Measurements from ENCODE around the gene ZMPSTE24.
"Not testable (repeated sequence)": the region's sequence is repeated elsewhere in the genome, so short reads cannot be mapped to it uniquely, and the experiment has no call there.

Gene ZMPSTE24

GRCh38 chr1:40306296-40306695, 48.3 kb downstream of the ZMPSTE24 start:
- no peak for DNase-seq

DNA sequence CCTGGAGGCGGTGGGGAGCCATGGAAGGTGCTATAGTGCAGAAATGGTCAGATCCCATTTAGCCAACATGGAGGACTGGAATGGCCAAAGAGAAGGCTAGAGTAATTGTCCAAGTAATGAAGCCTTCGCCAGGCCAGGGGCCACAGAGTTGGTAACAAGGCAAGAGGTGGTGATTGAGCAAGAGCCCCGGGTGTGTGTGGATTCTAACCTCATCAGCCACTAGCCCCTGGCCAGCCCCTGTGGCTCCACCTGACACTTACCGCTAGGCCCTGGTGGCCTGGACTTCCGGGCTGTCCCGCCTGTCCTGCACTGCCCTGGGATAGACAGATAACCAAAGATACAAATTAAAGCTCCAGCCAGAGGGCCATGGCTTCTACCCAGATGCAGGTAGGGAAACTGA, 49.1 kb downstream of the ZMPSTE24 start:
- DNase-seq: no peak

DNA sequence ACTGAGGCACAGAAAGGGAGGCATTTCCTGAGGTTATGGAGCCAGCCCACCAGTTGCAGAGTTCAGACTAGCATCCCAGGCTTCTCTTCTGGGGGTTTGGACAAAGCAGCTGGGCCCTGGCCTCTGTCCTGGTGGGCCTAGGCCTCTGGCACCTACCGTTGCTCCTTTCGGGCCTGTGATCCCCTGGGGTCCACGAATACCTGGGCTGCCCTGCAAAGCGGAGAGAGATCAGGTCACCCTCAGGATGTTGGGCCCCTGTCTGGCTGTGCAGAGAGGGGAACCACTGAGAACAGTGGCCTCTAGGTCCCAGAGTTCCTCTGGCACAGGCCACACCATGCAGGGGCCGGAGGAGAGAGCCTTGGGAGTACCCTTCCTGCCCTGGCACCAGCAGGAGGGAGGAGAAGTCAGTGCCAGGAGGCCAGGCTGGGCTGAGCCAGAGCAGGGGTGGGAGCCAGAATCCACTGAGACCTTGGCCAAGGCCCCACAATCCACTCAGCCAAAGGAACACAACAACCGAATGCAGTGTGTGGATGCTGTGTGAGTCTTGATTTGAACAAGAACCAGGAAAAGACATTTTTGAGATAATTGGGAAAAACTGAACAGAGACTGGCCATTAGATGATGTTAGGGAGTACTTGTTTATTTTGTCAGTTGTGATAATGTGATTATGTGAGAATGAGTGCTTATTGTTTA, 50.1 kb downstream of the ZMPSTE24 start:
- DNase-seq: no peak

- DNase-seq: peak; percentile 74
Observed at GRCh38 chr1:40309374-40310128, 51.5 kb downstream of the ZMPSTE24 start.

GRCh38 chr1:40310129-40310461, 52.1 kb downstream of the ZMPSTE24 start:
- no peak for DNase-seq

DNA sequence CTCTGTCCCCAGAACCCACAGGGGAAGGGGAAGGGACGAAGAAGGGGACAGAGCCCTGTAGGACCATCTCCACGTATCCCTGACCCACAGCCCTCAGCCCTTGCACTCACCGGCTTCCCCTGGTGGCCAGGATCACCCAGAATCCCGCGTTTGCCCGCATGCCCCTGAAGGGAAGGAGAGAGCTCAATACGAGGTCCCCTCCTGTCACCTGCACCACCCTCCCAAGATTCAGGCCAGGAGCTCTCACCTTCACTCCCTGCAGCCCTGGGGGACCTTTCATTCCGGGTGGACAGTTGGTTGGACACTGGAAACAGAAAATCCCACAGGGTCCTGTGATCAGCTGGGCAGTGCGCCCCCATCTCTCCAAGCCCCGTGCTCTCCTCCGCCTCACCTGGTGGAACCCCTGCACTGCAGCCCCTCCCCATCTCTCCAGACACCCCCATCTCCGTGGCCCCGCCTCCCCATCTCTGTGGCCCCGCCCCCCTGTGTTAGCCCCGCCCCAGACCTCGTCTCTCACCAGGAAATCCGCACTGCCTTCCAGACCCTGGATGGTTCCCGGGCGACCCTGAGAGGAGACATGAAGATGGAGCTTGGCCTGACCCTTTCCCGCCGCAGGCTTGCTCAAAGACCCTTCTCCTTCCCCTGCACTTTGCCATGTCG, 53.1 kb downstream of the ZMPSTE24 start:
- DNase-seq: no peak

DNA sequence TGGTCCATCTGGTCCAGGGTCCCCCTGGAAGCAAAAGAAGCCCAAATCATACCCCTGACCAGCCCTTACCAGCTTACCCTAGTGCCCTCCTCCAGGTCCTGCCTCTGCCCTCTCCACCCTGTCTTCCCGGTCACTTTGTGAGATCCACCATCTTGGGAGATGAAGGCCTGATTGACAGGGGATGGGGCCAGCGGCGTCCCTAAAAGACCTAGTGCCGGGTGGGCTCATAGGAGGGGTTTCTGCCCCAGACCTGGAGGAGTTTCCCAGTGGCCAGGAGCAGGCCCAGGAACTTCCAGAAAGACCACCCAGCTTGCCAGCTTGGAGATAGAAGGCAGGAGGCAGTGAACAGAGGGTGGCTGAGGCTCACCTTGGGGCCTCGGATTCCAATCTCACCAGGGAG, 53.7 kb downstream of the ZMPSTE24 start:
- DNase-seq: no peak

- DNase-seq: no peak
Observed at GRCh38 chr1:40312238-40313205, 54.5 kb downstream of the ZMPSTE24 start.

DNA sequence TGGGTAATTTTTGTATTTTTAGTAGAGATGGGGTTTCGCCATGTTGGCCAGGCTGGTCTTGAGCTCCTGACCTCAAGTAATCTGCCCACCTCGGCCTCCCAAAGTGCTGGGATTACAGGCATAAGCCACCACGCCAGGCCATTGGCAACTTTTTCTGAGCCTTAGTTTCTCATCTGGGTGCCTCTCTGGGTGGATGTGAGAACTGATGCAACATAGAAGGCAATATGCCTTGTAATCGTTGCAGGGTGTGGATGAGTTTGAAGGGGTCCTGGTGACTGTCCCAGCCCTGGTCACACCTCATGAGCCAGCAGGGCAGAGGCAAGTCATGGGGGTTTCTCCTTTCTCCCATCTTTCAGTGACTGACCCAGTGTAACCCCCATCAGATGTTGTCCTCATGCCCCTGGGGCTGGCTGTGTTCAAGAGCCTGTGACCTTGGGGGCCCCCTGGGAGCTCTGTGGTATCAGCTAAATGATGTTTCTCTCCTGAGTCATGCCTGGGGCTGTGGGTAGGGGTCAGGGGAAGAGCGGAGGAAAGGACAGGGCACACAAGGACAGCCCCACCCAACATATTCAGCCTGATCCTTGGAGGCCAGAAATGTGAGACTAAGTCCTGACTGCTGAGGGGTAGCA, 55.4 kb downstream of the ZMPSTE24 start:
- DNase-seq: no peak

DNA sequence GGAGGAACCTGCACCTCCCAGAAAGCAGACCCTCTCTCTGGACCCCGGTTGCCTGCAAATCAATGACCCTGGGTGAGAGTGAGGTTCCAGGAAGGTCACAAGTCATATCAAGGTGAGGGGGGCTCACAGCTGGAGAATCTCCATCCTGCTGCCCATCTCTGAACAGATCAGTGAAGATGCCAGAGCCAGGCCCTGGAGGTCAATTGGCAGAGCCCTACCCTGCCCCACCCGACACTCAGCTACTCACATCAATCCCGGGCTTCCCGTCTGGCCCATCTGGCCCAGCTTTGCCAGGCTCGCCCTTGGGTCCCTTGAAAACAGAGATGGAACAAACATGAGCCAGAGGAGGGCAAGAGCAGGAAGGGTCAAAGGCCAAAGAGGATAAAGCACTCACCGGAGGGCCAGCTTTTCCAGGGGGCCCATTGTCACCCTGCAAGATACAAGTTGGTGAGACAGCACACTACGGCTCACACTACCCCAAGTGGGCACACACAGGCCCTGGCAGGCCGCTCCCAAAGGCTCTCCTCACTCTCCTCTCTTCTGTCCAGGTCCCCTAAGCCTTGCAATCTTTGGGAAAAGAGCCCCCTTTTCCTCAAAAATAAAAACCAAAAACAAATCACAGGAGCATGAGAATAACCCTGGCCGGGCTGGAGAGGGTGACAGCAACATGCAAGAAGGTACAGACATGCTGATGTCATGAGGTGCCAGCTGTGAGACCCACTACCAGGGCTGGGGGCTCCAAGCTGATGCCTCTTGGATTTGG, 56.1 kb downstream of the ZMPSTE24 start:
- no peak for DNase-seq

DNA sequence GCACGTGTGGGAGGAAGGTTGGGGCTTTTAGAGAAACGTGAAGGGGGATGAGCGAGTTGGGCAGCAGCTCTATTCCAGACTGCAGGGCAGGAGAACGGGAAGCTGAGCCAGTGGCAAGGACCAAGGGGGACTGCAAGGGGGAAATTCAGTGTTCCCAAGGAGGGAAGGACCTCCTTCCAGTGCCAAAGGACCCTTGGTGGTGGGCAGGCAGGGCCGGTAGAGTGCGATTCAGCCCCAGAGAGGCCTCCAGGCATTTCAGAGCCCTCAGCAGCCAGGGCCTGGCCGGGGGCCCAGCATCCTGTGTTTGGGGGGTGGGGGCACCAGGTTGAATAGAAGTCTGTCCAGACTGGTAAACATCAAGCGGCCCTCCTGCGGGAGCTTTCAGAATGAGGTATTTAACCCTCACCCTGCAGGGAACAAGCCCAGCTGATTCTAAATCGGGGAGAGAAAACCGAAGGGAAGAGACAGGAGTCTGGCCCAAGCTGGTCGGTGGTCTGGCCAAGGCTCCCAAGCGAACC, 56.7 kb downstream of the ZMPSTE24 start:
- no peak for DNase-seq

DNA sequence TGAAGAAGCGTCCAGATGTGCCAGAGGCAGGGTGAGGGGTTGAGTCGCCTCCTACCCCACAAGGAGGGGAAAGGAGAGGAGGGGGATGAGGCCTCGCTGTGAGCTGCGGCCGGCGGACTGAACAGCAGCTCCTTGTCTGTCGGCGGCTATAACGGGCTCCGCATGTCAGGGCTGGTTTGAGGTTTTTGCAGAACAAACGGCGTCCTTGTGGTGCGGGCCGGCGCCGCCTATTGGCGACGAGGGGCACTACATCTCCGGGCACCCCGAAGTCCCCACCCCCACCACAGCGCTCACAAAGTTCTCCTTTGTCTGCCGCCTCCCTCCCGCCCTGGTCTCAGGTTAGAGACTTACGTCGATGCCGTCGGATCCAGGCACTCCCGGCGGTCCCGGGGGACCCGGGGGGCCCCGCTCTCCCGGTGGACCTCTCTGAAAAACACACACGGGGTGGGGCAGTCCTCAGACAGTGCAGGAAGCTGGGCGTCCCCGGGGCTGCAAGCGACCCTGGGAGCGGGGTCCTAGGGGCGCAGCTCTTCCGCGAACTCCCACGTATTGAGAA, 57.3 kb downstream of the ZMPSTE24 start:
- DNase-seq: peak; percentile 97

- peak; percentile 82 for DNase-seq
Observed at GRCh38 chr1:40315795-40316594, 58.0 kb downstream of the ZMPSTE24 start.

- DNase-seq: peak; percentile 78
Observed at GRCh38 chr1:40316595-40317393, 58.8 kb downstream of the ZMPSTE24 start, which contains the start of gene COL9A2. TSS of gene COL9A2 (minus strand) at chr1:40317286. CDS start at chr1:40317197, 89 bp downstream.

DNA sequence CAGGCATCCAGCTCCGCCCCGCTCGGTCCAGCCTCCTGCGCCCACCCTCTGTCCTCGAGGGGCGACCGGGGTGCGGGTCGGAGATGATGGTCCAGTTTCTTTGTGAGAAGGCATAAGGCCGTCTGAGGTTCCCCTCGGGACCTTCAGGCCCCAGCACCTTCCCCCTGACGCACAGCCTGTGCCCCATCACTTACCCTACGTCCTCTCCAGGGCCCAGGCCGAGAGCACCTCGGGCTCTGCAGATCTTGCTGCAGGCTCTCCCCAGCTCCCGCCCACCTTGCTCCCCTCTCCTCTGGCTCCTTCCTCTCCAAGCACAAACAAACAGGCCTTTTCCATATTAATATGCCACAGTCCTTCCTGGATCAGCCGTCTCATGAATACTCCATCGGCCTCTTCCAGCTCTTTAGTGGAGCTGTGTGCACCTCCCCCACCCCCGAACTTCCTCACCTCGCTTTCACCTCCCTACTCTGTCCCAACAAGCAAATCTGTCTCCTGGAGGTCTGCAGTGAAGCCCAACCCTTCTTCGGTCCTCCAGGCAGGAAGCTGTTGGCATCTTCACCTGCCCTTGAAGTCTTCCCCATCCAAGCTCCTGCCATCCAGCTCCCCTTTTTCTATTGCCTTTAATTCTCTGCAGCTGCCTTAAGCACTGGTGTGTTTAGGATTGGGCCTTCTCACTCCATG, 59.5 kb downstream of the ZMPSTE24 start:
- DNase-seq: peak; percentile 28

DNA sequence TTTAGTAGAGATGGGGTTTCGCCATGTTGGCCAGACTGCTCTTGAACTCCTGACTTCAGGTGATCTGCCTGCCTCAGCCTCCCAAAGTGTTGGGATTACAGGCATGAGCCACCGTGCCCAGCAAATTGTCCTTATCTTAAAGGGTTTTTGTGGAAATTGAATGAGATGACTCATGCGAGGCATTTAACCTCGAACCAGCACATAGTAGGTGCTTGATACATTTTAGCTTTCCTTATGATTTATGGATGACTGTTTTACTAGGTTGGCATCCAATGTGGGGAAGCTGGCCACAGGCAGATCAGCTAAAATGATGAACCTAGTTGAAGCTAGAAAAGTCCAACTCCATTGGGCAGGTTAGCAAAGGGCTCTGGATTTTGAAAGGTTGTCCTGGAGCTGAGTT, 60.4 kb downstream of the ZMPSTE24 start:
- no peak for DNase-seq

- DNase-seq: no peak
Observed at GRCh38 chr1:40318970-40319621, 61.1 kb downstream of the ZMPSTE24 start.

- not testable (repeated sequence) for DNase-seq
Observed at GRCh38 chr1:40331403-40331802, 73.4 kb downstream of the ZMPSTE24 start.

Data from eye (tissue), 1 donor.